SIG-M5 treated with dmso at 0.1 percent for 504 hours (cell line): Measurements from ENCODE around the gene MAN2C1.
"Not testable (repeated sequence)": the region's sequence is repeated elsewhere in the genome, so short reads cannot be mapped to it uniquely, and the experiment has no call there.

Experiments
- DNase-seq: peaks from one replicate; lab custom pipeline; 2025; ENCODE audit not compliant: unreplicated experiment; lab: John Stamatoyannopoulos, UW

The MAN2C1 gene

GRCh38 chr15:75313116-75313845 is 55.1 kb downstream of the MAN2C1 start:
- DNase-seq: no peak

- not testable (repeated sequence) for DNase-seq
These were observed 55.9 kb downstream of the MAN2C1 start for GRCh38 chr15:75312548-75312947.

- DNase-seq: no peak
These were observed 58.7 kb downstream of the MAN2C1 start for GRCh38 chr15:75309711-75310110.

GRCh38 chr15:75307778-75308390 is 60.5 kb downstream of the MAN2C1 start:
- DNase-seq: peak; percentile 44

GRCh38 chr15:75306188-75306587 is 62.2 kb downstream of the MAN2C1 start:
- no peak for DNase-seq
